WI38 (cell line): ENCODE data around the gene ZNF831.

Source experiments
- H3K4me3 ChIP-seq: 2 replicates; pipeline ENCODE4 v1.5.1; 2011; ENCODE audit warnings: low read depth, mild to moderate bottlenecking, control low read depth, low read length
- TF ChIP-seq, protein P1 (sequence below): IDR thresholded peaks from 2 replicates; pipeline ENCODE4 v1.5.1; 2012; ENCODE audit warnings: low read depth, mild to moderate bottlenecking, control low read depth, low read length

ZNF831 gene

DNA sequence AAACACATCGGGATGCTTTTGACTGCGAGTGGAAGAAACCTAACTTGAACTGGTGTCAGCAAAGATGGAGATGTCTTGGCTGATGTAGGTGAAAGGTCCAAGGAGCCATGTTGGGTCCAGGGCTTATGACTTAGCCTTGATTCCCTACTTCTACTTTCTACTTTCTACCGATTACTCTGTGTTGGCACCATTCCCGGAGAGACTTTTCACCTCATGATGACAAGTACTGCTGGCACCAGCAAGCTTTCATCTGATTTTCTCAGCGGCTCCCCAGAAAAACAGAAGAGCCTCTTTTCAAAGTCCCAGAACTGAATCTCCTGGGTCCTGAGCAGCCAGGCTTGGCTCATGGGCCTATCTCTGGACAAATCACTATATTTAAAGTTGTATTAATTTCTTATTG lies 131.9 kb downstream of the ZNF831 start:
- no peak overlapping the region for H3K4me3 ChIP-seq
- TF ChIP-seq, protein P1, sequence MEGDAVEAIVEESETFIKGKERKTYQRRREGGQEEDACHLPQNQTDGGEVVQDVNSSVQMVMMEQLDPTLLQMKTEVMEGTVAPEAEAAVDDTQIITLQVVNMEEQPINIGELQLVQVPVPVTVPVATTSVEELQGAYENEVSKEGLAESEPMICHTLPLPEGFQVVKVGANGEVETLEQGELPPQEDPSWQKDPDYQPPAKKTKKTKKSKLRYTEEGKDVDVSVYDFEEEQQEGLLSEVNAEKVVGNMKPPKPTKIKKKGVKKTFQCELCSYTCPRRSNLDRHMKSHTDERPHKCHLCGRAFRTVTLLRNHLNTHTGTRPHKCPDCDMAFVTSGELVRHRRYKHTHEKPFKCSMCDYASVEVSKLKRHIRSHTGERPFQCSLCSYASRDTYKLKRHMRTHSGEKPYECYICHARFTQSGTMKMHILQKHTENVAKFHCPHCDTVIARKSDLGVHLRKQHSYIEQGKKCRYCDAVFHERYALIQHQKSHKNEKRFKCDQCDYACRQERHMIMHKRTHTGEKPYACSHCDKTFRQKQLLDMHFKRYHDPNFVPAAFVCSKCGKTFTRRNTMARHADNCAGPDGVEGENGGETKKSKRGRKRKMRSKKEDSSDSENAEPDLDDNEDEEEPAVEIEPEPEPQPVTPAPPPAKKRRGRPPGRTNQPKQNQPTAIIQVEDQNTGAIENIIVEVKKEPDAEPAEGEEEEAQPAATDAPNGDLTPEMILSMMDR: no peak

DNA sequence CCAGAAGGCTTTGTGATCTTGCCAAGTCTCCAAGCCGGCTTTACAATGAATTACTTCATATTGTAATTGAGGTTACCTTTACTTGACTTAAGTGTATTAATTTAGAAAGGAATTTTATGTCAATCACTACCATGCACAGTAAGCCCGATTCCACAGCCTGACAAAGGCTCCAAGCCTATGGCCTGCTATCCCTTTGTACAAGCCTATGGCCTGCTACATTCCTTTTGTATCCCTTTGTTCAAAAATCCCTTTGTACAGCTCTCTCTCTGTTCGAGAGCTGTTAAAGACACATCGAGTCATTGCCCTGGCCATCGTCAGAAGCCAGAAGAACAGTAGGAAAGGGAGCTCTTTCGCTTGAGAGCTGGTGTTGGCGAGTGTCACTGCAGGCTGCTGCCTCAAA lies 134.1 kb downstream of the ZNF831 start:
- H3K4me3 ChIP-seq: no peak overlapping the region
- TF ChIP-seq, protein P1: no peak

DNA sequence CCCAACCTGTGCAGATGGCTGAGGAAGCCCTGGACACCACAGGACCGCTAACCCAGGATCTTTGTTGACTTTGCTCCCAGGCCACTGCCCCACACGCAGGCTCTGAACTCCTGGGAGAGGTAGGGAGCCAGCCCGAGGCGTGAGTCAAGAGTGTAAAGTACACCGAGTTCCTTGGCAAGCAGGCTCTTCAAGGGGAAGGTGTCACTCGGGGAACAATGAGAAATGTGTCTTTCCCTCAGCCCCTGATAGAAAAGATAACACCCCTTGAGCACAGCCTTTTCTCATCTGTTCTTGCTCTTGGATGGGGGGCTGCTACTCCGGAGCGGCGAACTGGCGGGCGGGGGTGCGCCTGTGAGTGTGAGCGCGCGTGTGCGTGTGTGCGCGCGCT lies 136.3 kb downstream of the ZNF831 start:
- TF ChIP-seq, protein P1: no peak
- H3K4me3 ChIP-seq: no peak overlapping the region

DNA sequence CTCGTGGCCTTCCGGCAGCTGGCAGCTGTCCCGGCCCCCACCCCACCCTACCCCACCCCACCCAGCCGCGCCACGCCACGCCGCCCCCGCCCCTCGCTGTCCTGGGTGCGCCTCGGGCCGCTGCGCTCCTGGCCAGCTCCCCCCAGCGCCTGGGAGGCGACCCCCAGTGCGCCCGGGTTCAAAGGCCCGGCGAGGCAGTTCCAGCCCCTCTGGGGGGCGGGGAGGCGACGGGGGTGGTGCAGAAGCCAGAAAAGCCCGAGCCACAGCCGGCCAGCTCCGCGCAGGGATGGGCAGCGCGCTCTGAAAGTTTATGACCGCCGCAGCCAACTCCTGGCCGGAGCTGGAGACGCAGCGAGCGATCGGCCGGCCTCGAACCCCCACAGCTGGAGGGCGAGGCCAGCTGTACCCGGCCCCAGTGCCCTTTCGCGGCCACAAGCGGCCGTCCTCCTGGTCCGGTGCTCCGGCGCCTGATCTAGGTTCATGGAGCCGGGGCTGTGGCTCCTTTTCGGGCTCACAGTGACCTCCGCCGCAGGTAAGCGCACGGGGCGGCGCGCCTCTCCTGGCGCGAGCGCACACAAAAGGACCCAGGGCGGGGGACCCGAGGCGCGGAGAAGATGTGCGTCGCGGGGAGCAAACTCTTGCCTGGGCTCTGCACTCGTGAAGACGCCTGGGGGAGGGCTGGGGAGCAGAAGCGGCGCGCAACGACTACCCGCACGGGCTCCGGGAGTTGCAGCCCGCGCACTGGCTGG lies 136.9 kb downstream of the ZNF831 start, which contains the start of gene EDN3:
EDN3 (plus strand) TSS at position 279 of the 749 bp plus-strand sequence; CDS start at position 481, 202 bp downstream.
- no peak within 1 kb of the TSS for H3K4me3 ChIP-seq
- TF ChIP-seq, protein P1: no peak

DNA sequence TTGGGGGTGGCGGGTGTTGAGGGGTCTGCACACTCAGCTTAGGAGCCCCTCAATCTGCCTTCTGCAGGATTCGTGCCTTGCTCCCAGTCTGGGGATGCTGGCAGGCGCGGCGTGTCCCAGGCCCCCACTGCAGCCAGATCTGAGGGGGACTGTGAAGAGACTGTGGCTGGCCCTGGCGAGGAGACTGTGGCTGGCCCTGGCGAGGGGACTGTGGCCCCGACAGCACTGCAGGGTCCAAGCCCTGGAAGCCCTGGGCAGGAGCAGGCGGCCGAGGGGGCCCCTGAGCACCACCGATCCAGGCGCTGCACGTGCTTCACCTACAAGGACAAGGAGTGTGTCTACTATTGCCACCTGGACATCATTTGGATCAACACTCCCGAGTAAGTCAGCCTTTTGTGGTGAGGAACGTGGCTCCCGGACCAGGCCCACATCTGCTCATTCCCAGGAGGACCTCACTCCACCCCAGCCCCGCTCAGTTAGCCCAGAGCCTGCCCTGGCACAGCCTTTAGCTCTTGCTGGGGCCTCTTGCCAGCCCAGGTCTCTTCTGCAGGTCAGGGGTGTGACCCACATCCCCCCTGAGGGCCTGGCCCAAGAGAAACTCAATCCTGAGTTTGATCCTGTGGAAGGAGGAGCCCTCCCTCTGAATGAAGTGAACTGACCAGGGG lies 137.9 kb downstream of the ZNF831 start:
- no peak overlapping the region for H3K4me3 ChIP-seq
- TF ChIP-seq, protein P1: no peak

DNA sequence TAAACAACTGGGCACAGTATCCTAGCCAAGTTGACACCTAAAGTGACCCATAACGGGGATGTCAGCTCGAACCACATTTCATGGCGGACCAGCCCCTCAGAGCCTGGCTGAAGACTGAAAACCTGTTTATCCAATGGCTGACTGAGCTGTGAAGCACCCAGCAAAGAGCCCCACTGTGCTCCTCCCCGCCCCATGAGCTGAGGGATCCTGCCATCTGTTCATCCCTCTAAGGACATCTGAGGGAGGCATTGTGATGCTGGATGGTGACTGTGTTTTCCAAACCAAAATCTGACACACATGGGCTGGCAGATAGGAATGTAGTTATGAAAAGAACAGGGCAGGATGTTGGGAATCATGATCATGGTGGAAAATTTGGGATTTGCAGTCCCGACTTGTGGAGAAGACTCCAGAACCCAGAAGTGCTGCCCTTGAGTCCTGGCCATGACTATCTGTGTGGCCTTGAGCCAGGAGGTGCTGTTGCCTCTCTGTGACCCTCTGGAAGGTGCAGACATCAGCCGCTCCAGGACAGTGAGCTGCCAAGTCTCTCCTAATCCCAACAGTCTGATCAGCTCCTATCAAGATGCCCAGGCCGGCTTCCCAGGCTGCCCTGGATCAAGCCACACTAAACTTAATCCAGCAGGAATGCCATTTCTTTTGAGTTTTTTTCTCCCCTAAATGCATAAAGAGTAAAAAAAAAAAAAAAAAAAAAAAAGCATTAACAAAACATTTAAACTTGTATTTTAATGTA lies 142.5 kb downstream of the ZNF831 start:
- TF ChIP-seq, protein P1: no peak
- H3K4me3 ChIP-seq: no peak overlapping the region
